Measurements from ENCODE around the gene CUL5. TPM values are rescaled to one million over a fixed set of nuclear protein-coding genes. Genes with fewer than 3 reads are reported as not detected.
A peak's percentile ranks its signal among the peaks of the same experiment; 100 is the strongest.

CUL5 gene
- total RNA-seq, 4 donors from 2014 or later, result 23.8 to 33.6 (median 27.7) TPM

DNA sequence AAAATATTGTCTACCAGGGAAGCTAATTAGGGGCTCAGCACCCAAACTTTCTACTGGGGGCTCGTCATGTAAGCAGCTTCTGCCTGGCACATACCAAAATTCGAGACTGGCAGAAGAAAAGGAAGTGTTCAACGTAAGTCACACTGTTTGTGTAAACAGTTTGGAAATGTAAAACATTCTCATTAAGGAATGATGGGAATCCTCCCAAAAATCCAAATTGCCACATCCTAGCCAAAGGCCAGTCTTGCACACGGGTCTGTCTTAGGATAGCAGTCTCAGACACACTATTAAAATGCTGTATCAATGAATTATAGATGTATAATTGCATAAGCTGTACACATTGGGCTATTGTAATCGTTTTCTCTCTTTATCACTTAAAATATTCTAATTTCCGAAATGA, 28.9 kb downstream of the CUL5 start:
- Histone ChIP-seq H3K36me3 (peaks cover 0 to 7% (median 0%) of the 10 kb centered on the region in 4 donors), H3K27ac (peak overlapping the region in 2 of 4 donors; percentile 22 to 26), H3K27me3 (no peaks in the 10 kb centered on the region), H3K4me1 (peaks cover 0 to 12% (median 5%) of the 10 kb centered on the region in 4 donors), H3K4me3 (no peak overlapping the region), H3K9me3 (no peaks in the 10 kb centered on the region)
- 64 to 80% methylated on average over 6 of the region's 6 CpGs for WGBS, 2 donors (ENCODE audit: low coverage in 1 of 2)
- TF ChIP-seq POLR2A (IDR thresholded peaks at IDR 0.05) (no peak), POLR2AphosphoS5 (IDR thresholded peaks at IDR 0.05) (no peak), EP300 (IDR thresholded peaks at IDR 0.05; ENCODE audit: low read depth) (no peak)
- TF ChIP-seq, protein P1, sequence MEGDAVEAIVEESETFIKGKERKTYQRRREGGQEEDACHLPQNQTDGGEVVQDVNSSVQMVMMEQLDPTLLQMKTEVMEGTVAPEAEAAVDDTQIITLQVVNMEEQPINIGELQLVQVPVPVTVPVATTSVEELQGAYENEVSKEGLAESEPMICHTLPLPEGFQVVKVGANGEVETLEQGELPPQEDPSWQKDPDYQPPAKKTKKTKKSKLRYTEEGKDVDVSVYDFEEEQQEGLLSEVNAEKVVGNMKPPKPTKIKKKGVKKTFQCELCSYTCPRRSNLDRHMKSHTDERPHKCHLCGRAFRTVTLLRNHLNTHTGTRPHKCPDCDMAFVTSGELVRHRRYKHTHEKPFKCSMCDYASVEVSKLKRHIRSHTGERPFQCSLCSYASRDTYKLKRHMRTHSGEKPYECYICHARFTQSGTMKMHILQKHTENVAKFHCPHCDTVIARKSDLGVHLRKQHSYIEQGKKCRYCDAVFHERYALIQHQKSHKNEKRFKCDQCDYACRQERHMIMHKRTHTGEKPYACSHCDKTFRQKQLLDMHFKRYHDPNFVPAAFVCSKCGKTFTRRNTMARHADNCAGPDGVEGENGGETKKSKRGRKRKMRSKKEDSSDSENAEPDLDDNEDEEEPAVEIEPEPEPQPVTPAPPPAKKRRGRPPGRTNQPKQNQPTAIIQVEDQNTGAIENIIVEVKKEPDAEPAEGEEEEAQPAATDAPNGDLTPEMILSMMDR (IDR thresholded peaks at IDR 0.05), result no peak
- in situ Hi-C loops (cut with MboI; ENCODE audit: low pct_ligation_motif_present in 1 of 4, low pct_unique_long_range_greater_than_20kb in 1 of 4, low sequenced_read_pairs in 3 of 4), result no loop called here
- intact Hi-C loops (cut with DNase I; ENCODE audit: low total_unique reads), result no loop called here
- no peak for DNase-seq

DNA sequence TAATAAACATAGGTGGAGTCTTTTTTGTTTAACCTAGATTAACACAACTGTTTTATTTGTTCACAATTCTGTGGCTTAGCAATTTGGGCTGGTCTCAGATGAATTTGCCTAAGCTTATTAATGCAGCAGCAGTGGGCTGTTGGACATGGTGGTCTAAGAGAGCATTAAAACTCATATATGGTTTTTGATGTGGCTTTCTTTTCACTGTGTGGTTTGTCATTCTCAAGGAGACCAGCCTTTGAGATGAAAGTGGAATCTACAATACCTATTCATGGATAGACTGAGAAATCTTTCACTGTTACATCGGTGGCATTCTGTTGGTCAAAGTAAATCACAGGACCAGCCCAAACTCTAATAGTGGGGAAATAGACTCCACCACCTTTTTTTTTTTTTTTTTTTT, 39.6 kb downstream of the CUL5 start:
- 100% methylated on average over 1 of the region's 1 CpG for WGBS, 2 donors (ENCODE audit: low coverage in 1 of 2)
- Histone ChIP-seq H3K9me3 (no peaks in the 10 kb centered on the region), H3K4me3 (no peak overlapping the region), H3K27ac (no peak overlapping the region), H3K4me1 (no peaks in the 10 kb centered on the region), H3K27me3 (no peaks in the 10 kb centered on the region), H3K36me3 (peaks cover 0 to 16% (median 3%) of the 10 kb centered on the region in 4 donors)
- in situ Hi-C loops (cut with MboI; ENCODE audit: low pct_ligation_motif_present in 1 of 4, low pct_unique_long_range_greater_than_20kb in 1 of 4, low sequenced_read_pairs in 3 of 4), result no loop called here
- TF ChIP-seq EP300 (IDR thresholded peaks at IDR 0.05; ENCODE audit: low read depth), result no peak
- TF ChIP-seq POLR2A (IDR thresholded peaks at IDR 0.05), result no peak
- no peak for TF ChIP-seq POLR2AphosphoS5 (IDR thresholded peaks at IDR 0.05)
- TF ChIP-seq, protein P1 (IDR thresholded peaks at IDR 0.05), result no peak
- no peak for DNase-seq
- intact Hi-C loops (cut with DNase I; ENCODE audit: low total_unique reads), result no loop called here

DNA sequence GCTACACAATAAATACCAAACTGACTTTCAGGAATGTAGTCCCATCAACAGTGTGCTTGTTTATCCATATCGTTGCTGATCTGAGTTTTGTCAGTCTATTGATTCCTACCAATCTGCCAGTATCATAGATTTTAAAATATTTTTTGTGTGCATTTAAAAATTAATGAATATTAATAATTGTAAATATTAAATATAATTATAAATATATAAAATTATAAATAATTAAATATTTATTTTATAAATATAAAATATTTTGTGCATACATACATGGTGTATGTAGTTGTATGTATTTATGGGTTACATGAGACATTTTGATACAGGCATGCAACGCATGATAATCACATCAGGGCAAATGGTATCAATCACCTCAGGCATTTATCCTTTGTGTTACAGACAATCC, 53.6 kb downstream of the CUL5 start:
- H3K27ac ChIP-seq, result no peak overlapping the region
- 88 to 92% methylated on average over 2 of the region's 2 CpGs for WGBS, 2 donors (ENCODE audit: low coverage in 1 of 2)
- peaks cover 0 to 13% (median 3%) of the 10 kb centered on the region in 4 donors for H3K36me3 ChIP-seq
- TF ChIP-seq POLR2AphosphoS5 (IDR thresholded peaks at IDR 0.05) (no peak), POLR2A (IDR thresholded peaks at IDR 0.05) (no peak), EP300 (IDR thresholded peaks at IDR 0.05; ENCODE audit: low read depth) (no peak)
- TF ChIP-seq, protein P1 (IDR thresholded peaks at IDR 0.05), result no peak
- H3K4me1 ChIP-seq, result no peaks in the 10 kb centered on the region
- no peak overlapping the region for H3K4me3 ChIP-seq
- DNase-seq, result no peak
- no peaks in the 10 kb centered on the region for H3K27me3 ChIP-seq
- no peaks in the 10 kb centered on the region for H3K9me3 ChIP-seq
- in situ Hi-C loops (cut with MboI; ENCODE audit: low pct_ligation_motif_present in 1 of 4, low pct_unique_long_range_greater_than_20kb in 1 of 4, low sequenced_read_pairs in 3 of 4) (no loop called here), intact Hi-C loops (cut with DNase I; ENCODE audit: low total_unique reads) (no loop called here)

DNA sequence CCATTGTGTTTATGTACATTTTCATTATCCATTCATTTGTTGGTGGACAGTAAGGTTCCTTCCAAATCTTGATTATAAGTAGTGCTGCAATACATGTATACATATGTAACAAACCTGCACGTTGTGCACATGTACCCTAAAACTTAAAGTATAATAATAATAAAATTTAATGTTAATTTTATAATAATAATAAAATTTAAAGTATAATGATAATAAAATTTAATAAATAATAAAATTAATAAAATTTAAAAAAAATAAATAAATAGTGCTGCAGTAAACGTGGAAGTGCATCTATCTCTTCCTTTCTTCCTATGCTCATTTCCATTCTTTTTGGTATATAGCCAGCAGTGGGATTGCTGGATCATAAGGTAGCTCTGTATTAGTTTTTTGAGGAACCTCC, 54.7 kb downstream of the CUL5 start:
- Histone ChIP-seq H3K4me3 (no peak overlapping the region), H3K4me1 (no peaks in the 10 kb centered on the region), H3K36me3 (peaks cover 0 to 9% (median 0%) of the 10 kb centered on the region in 4 donors), H3K9me3 (no peaks in the 10 kb centered on the region), H3K27me3 (no peaks in the 10 kb centered on the region), H3K27ac (no peak overlapping the region)
- intact Hi-C loops (cut with DNase I; ENCODE audit: low total_unique reads), result no loop called here
- no peak for DNase-seq
- in situ Hi-C loops (cut with MboI; ENCODE audit: low pct_ligation_motif_present in 1 of 4, low pct_unique_long_range_greater_than_20kb in 1 of 4, low sequenced_read_pairs in 3 of 4), result no loop called here
- WGBS, 2 donors (ENCODE audit: low coverage in 1 of 2), result 99 to 100% methylated on average over 2 of the region's 2 CpGs
- no peak for TF ChIP-seq POLR2AphosphoS5 (IDR thresholded peaks at IDR 0.05)
- no peak for TF ChIP-seq EP300 (IDR thresholded peaks at IDR 0.05; ENCODE audit: low read depth)
- TF ChIP-seq, protein P1 (IDR thresholded peaks at IDR 0.05), result no peak
- TF ChIP-seq POLR2A (IDR thresholded peaks at IDR 0.05), result no peak
